ENCODE results near the gene TCHP.

- TF ChIP-seq CREB5 (CRISPR knock-in tag; IDR thresholded peaks at IDR 0.05; ENCODE audit: low read depth) (no peak), PATZ1 (CRISPR knock-in tag; IDR thresholded peaks at IDR 0.05; ENCODE audit: borderline replicate concordance) (no peak), ZNF565 (CRISPR knock-in tag; conservative IDR thresholded peaks at IDR 0.05; ENCODE audit: low read depth) (no peak), CSDC2 (CRISPR knock-in tag; IDR thresholded peaks at IDR 0.05) (no peak), OSR1 (CRISPR knock-in tag; IDR thresholded peaks at IDR 0.05) (no peak), ZFP30 (CRISPR knock-in tag; IDR thresholded peaks at IDR 0.05) (no peak), ZNF70 (CRISPR knock-in tag; IDR thresholded peaks at IDR 0.05) (no peak), ZC3H10 (CRISPR knock-in tag; IDR thresholded peaks at IDR 0.05) (no peak), SNAI2 (CRISPR knock-in tag; IDR thresholded peaks at IDR 0.05) (no peak), ESRRG (CRISPR knock-in tag; IDR thresholded peaks at IDR 0.05) (no peak)
Measured at GRCh38 chr12:109899783-109900751, at the start of gene TCHP.

Measured in SK-N-SH treated with all-trans-retinoic acid at 6 μM for 48 hours (cell line).